Peyer's patch (tissue), 4 donors: ENCODE data around the gene RAB39A. TPM values are rescaled to one million over a fixed set of nuclear protein-coding genes. Genes with fewer than 3 reads are reported as not detected.

Experiments used
- DNase-seq, 3 donors: peaks; one replicate each; pipeline ENCODE4 v3.0.0-alpha.2; 2017 to 2019
- H3K27ac ChIP-seq, 4 donors: fragments of 200-600 bp; sonication (generic); one replicate each; pipeline ENCODE4 v1.5.1; 2016 to 2019
- H3K27me3 ChIP-seq, 2 donors: fragments of 200-600 bp; sonication (generic); one replicate each; pipeline ENCODE4 v1.5.1; 2019
- H3K36me3 ChIP-seq, 3 donors: fragments of 200-600 bp; sonication (generic); one replicate each; pipeline ENCODE4 v1.5.1; 2016 to 2019
- H3K4me1 ChIP-seq, 4 donors: fragments of 200-600 bp; sonication (generic); one replicate each; pipeline ENCODE4 v1.5.1; 2016 to 2019
- H3K4me3 ChIP-seq, 4 donors: fragments of 200-600 bp; sonication (generic); 1 replicate in 3 of 4; 2 replicates in 1 of 4; pipeline ENCODE4 v1.5.1; 2016 to 2019; ENCODE audit warnings: mild to moderate bottlenecking in 1 of 4
- H3K9me3 ChIP-seq, 4 donors: fragments of 200-600 bp; sonication (generic); one replicate each; pipeline ENCODE4 v1.5.1; 2016 to 2019; ENCODE audit warnings: mild to moderate bottlenecking in 1 of 4
- POLR2A ChIP-seq, 2 donors: fragments of 450-650 bp; IDR thresholded peaks; one replicate each; pipeline ENCODE4 v1.5.1; 2017; ENCODE audit warnings: antibody characterized with exemption in 2 of 2, mild to moderate bottlenecking in 2 of 2, moderate library complexity in 2 of 2
- total RNA-seq, 4 donors: library from RNA; depleted of rRNA; stranded (reverse); fragments of >200 nt; gene quantifications; one replicate each; pipeline ENCODE4 v1.1.0, GENCODE V29; 2016
- TF ChIP-seq, protein P1 (sequence below), 6 experiments: fragments of 450-650 bp in 4 of 6; fragments of 200-600 bp in 2 of 6; sonication (generic) in 1 of 6; IDR thresholded peaks; one replicate each; pipeline ENCODE4 v1.5.1; 2017 to 2019; ENCODE audit warnings: antibody characterized with exemption in 6 of 6, mild to moderate bottlenecking in 3 of 6, moderate library complexity in 1 of 6

RAB39A gene
- total RNA-seq, 4 donors from 2014 or later = 0.67 to 2.5 (median 0.87) TPM

DNA sequence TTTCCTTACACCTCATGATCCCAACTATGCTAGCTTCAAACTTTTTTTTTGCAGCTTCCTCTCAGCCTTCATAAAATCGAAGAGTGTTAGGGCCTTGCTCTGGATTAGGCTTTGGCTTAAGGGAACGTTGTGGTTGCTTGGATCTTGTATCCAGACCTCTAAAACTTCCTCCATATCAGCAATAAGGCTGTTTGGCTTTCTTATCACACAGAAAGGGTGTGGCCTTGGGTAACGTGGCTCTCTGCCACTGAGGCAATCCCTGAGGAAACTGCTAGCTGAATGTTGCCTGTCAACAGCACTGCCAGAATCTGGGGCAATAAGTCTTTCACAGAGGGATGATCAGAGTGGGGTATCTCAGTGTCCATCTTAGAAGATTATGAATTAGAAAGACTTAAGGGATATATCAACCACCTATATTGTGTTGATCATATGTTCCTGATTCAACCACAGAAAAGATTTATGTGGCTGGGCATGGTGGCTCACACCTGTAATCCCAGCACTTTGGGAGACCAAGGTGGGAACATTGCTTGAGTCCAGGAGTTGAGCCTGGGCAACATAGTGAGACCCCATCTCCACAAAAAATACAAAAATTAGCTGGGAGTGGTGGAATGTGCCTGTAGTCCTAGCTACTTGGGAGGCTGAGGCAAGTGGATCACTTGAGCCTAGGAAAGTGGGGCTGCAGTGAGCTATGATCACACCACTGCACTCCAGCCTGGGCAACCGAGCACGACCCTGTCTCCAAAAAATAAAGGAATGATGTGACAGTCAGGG lies 67.9 kb downstream of the RAB39A start:
- TF ChIP-seq, protein P1, sequence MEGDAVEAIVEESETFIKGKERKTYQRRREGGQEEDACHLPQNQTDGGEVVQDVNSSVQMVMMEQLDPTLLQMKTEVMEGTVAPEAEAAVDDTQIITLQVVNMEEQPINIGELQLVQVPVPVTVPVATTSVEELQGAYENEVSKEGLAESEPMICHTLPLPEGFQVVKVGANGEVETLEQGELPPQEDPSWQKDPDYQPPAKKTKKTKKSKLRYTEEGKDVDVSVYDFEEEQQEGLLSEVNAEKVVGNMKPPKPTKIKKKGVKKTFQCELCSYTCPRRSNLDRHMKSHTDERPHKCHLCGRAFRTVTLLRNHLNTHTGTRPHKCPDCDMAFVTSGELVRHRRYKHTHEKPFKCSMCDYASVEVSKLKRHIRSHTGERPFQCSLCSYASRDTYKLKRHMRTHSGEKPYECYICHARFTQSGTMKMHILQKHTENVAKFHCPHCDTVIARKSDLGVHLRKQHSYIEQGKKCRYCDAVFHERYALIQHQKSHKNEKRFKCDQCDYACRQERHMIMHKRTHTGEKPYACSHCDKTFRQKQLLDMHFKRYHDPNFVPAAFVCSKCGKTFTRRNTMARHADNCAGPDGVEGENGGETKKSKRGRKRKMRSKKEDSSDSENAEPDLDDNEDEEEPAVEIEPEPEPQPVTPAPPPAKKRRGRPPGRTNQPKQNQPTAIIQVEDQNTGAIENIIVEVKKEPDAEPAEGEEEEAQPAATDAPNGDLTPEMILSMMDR (IDR thresholded peaks at IDR 0.05) = no peak
- no peak for TF ChIP-seq POLR2A (IDR thresholded peaks at IDR 0.05)
- no peak for DNase-seq
- Histone ChIP-seq H3K4me1 (no peaks in the 10 kb centered on the region), H3K36me3 (no peaks in the 10 kb centered on the region), H3K4me3 (no peak overlapping the region), H3K27me3 (no peaks in the 10 kb centered on the region), H3K27ac (no peak overlapping the region), H3K9me3 (no peaks in the 10 kb centered on the region)

DNA sequence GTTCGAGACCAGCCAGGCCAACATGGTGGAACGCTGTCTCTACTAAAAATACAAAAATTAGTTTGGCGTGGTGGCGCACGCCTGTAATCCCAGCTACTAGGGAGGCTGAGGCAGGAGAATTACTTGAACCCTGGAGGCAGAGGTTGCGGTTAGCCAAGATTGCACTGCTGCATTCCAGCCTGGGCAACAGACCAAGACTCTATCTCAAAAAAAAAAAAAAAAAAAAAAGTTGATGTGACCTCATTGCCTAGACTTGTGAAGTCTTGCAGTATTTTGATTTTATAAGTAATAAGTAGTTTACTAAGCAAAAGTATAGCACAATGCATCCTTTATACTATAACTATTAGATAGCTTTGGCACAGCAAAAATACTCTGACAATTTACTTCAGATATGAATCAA lies 70.5 kb downstream of the RAB39A start:
- no peak for TF ChIP-seq POLR2A (IDR thresholded peaks at IDR 0.05)
- TF ChIP-seq, protein P1 (IDR thresholded peaks at IDR 0.05) = no peak
- DNase-seq = no peak
- H3K9me3 ChIP-seq = no peaks in the 10 kb centered on the region

DNA sequence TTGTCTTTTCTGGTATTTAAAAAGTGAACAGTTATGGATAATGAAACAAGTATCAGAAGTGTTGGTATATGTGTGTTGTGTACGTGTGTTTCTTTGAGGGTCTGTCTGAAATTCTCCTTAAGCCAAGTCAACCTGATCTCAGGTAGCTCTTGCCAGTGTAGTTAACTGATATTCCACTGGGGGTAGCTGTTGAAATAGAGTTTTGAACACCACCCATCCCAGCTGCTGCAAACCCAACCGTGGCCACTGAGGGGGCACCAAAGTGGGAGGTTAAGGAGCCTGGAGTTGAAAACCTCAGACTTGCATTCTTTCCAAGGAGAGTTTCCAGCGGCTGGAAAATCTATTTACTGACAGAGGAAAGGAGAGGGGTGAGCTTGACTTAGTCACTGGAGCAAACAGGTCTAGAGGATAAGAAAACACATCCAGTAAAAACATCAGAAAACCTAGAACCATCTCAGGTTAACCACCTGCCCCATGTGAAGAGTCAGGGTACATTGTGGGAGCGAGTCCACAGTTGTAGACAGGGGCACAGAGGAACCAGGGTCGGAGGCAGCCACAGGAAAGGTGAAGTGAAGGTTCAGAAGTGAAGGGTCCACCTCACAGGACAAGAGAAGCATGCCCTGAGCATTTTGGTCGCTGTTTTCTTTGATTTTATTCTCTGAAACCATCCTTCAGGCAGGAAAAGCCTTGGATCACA lies 71.7 kb downstream of the RAB39A start:
- H3K4me3 ChIP-seq = no peak overlapping the region
- TF ChIP-seq, protein P1 (IDR thresholded peaks at IDR 0.05) = peak in 4 of 6 experiments; percentile 34 to 42 (median 36)
- TF ChIP-seq POLR2A (IDR thresholded peaks at IDR 0.05) = no peak
- DNase-seq = no peak

More for the DNA sequence above, 70.5 kb downstream of the RAB39A start:
- Histone ChIP-seq H3K27ac (no peak overlapping the region), H3K4me1 (no peaks in the 10 kb centered on the region), H3K4me3 (no peak overlapping the region), H3K27me3 (no peaks in the 10 kb centered on the region), H3K36me3 (no peaks in the 10 kb centered on the region)

DNA sequence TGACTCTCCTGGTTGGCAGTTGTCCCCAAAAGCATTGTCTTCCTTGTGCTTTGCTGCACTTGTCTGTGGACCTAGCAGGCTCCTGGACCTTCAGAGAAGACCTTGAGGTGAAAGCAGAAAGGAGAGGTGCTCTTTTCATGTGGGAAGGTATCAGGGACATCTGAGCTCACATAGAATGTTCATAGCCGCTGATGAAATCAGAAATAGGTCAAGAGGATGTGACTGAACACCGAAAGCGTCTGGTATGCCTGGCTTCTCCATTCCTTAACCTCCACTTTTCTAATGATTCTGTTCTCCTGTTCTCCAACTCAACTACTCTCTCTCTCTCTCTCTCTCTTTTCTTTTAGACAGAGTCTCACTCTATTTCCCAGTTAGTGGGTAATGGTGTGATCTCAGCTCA lies 74.2 kb downstream of the RAB39A start:
- Histone ChIP-seq H3K9me3 (no peaks in the 10 kb centered on the region), H3K4me1 (no peaks in the 10 kb centered on the region), H3K4me3 (no peak overlapping the region), H3K36me3 (no peaks in the 10 kb centered on the region), H3K27ac (no peak overlapping the region), H3K27me3 (no peaks in the 10 kb centered on the region)
- DNase-seq = no peak
- TF ChIP-seq, protein P1 (IDR thresholded peaks at IDR 0.05) = no peak
- no peak for TF ChIP-seq POLR2A (IDR thresholded peaks at IDR 0.05)

More for the DNA sequence above, 71.7 kb downstream of the RAB39A start:
- H3K27me3 ChIP-seq = no peaks in the 10 kb centered on the region
- H3K4me1 ChIP-seq = no peaks in the 10 kb centered on the region
- no peaks in the 10 kb centered on the region for H3K36me3 ChIP-seq
- H3K27ac ChIP-seq = no peak overlapping the region
- no peaks in the 10 kb centered on the region for H3K9me3 ChIP-seq

DNA sequence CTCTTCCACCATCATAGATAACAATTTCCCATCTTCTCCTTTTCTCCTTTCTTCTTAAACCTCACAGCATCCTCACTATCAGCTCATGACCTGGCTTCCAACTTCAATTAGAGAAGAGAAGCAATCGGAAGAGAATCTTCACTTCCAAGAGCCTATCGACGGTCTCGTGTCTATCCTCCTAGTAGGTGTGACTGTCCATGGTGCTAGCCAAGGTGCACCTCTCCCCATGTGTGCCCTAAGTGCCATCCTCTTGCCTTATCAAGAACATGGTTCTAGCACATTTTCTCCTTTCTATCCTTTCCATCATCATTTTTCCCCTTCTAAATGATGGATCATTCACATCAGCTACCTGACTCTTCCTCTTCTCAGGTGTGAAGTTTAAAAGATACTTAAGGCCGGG lies 75.4 kb downstream of the RAB39A start:
- Histone ChIP-seq H3K4me1 (no peaks in the 10 kb centered on the region), H3K27me3 (no peaks in the 10 kb centered on the region), H3K27ac (no peak overlapping the region), H3K4me3 (no peak overlapping the region), H3K9me3 (no peaks in the 10 kb centered on the region), H3K36me3 (no peaks in the 10 kb centered on the region)
- no peak for DNase-seq
- TF ChIP-seq, protein P1 (IDR thresholded peaks at IDR 0.05) = no peak
- TF ChIP-seq POLR2A (IDR thresholded peaks at IDR 0.05) = no peak
